HG03175 (cell line): ENCODE results near the gene TPPP.
"Not testable (repeated sequence)": the region's sequence is repeated elsewhere in the genome, so short reads cannot be mapped to it uniquely, and the experiment has no call there.

Experiments
- ATAC-seq: cut with Tn5 transposase; IDR thresholded peaks from one replicate; pipeline ENCODE4 v1.9.1; 2021; ENCODE audit warnings: mild to moderate bottlenecking, moderate library complexity; ENCODE audit not compliant: unreplicated experiment

Gene TPPP

DNA sequence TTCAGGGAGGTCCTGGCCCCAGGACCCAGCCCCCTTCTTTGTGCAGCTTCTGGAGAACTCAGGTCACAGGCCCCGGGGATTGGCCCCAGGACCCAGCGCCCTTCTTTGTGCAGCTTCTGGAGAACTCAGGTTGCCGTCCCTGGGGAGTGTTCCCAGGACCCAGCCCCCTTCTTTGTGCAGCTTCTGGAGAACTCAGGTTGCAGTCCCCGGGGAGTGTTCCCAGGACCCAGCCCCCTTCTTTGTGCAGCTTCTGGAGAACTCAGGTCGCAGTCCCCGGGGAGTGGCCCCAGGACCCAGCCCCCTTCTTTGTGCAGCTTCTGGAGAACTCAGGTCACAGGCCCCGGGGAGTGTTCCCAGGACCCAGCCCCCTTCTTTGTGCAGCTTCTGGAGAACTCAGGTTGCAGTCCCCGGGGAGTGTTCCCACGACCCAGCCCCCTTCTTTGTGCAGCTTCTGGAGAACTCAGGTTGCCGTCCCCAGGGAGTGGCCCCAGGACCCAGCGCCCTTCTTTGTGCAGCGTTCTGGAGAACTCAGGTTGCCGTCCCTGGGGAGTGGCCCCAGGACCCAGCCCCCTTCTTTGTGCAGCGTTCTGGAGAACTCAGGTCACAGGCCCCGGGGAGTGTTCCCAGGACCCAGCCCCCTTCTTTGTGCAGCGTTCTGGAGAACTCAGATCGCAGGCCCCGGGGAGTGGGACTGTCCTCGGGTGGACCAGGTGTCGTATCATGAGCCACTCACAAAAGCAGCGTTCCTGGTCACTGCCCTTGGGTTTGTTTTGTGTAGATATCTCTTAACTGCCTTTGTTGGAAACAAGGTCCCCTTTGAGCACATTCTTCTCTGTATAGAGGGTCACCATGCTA, 64.6 kb downstream of the TPPP start:
- ATAC-seq, result not testable (repeated sequence)

- ATAC-seq, result no peak
Measured at GRCh38 chr5:627840-628239, 65.3 kb downstream of the TPPP start.

GRCh38 chr5:626850-627249, 66.3 kb downstream of the TPPP start:
- ATAC-seq, result no peak

DNA sequence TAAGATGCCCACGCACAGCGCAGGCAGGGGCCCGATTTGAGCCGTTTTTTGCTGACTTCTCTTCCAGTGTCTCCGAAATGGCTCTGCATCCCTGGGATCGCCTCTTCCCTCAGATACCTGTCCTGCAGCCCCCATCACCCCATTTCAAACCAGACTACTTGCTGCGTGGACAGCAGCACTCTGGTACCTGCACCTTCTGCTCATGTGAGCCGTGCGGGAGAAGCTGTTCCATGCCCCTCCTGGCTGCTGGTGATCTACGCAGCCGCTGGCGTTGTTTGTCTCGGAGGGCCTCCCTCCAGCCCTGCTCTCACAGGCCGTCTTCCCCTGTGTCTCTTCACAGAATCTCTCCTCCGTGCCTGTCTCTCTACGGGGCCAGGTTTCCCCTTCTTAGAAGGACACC, 67.6 kb downstream of the TPPP start:
- ATAC-seq, result no peak

- ATAC-seq, result no peak
Measured at GRCh38 chr5:624951-625230, 68.3 kb downstream of the TPPP start.

- no peak for ATAC-seq
Measured at GRCh38 chr5:624118-624950, 68.8 kb downstream of the TPPP start.

- no peak for ATAC-seq
Measured at GRCh38 chr5:623531-623930, 69.6 kb downstream of the TPPP start.

DNA sequence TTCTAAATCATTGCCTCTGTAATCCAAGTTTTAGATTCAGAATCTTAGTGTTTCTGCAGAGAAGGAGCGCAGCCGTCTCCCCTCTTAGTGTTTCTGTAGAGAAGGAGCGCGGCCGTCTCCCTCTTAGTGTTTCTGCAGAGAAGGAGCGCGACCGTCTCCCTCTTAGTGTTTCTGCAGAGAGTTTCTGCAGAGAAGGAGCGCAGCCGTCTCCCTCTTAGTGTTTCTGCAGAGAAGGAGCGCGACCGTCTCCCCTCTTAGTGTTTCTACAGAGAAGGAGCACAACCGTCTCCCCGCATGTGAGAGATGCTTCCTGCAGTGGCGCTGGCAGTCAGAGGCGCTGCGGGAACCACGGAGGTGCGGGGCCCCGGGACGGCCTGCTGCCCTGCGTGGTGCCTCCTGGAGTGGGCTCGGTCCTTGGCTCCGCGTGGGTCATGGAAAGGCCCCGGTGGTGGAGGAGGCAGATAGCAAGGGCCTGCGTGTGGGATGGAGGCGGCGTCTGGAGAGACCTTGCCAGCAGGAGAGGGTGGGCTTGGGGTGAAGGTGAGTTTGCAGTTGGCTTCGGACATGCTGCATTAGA, 70.1 kb downstream of the TPPP start:
- ATAC-seq, result no peak

DNA sequence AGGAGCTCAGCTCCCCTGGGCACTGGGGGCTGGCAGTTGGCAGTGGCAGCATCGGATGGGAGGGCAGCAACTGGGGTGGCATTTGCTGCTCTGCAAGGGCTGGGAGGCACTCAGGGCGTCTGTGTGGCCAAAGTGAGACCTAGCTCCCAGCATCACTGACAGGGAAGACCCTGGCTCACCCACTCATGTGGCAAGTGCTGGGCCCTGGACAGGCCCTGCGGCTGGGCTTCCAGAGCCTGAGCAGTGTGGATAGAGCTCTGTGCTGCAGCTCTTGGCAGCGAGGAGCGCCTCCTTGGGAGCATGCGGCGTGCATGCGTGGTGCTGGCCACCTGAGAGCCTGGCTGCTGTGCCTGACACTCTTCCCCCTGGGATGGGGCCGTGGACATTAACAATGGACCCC, 70.8 kb downstream of the TPPP start:
- ATAC-seq, result no peak

- ATAC-seq, result no peak
Measured at GRCh38 chr5:621341-621761, 71.8 kb downstream of the TPPP start.

DNA sequence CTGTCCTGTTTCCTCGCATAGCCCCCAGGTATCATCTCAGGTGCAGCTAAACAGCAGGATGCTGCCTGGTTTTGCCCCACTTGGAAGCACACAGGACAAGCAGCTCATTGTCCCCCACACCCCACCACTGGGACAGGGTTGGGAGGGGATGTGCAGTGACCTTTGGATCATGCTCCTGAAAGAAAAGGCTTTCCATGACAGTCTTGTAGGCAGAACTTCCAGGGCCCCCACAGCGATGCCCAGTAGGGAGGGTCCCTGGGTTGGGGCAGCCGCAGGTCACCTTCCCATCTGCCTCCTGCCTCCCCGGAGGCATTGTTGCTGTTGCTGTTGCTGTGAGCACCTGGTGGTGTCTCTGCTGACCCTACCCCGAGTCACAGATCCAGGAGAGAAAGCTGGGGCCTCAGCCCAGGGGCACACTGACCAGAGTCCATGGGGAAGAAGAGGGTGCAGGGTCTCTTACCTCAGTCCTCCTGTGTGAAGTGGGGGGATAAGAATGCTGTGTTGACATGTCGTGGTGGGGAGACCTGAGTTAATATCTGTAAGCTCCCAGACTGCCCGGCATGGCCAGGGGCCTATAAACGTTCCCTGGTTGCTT, 72.5 kb downstream of the TPPP start:
- no peak for ATAC-seq

GRCh38 chr5:620152-620551, 73.0 kb downstream of the TPPP start:
- no peak for ATAC-seq

- no peak for ATAC-seq
Measured at GRCh38 chr5:619444-619843, 73.7 kb downstream of the TPPP start.

DNA sequence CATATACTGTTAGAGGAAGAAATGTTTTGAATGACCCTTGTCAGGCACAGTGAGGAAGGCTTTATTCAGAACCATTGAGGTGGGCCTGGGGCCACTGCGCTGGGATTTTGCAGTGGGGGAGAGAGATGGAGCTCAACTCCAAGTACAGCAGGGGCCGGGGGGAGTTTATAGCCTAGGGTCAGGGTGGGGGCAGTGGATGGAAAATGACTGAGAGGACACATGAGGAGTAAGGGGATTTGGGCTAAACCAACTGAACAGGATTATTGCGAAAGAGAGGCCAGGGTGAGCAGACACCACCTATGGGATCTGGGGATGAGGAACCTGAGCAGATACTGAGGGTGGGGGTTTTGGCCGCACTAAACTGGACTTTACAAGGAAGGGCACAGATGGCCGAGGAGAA, 74.7 kb downstream of the TPPP start:
- ATAC-seq, result no peak

GRCh38 chr5:617896-618295, 75.3 kb downstream of the TPPP start:
- no peak for ATAC-seq

DNA sequence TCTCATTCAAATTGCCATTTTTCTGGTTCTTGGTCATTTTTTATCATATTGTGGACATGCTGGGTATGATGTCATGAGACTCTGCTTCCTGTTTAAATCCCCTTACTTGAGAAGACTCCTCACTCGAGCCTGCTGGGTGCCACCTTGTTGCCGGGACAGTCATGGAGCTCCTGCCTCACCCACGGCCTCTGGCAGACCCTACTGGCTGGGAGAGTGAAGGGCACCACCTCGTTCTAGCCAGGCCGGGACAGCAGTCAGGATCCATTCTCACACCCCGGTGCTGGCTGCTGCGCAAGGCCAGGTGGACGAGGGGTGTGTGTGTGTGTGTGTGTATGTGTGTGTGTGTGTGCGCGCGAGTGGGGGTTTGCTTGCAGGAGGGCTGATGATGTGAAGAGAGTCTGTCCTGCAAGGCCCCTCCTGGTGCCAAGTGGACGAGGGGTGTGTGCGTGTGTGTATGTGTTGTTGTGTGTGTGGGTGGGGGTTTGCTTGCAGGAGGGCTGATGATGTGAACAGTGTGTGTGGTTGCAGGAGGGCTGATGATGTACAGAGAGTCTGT, 76.6 kb downstream of the TPPP start:
- ATAC-seq, result no peak

- peak; percentile 25 for ATAC-seq
Measured at GRCh38 chr5:612498-613424, 80.4 kb downstream of the TPPP start.

GRCh38 chr5:611731-612486, 81.2 kb downstream of the TPPP start, which contains the start of gene CEP72:
Gene CEP72 (plus strand): TSS chr5:612340. CDS start chr5:612362, 22 bp downstream.
- peak; percentile 75 for ATAC-seq
